Hepatocyte (in vitro differentiated cells): Measurements from ENCODE around the gene PERP. TPM values are rescaled to one million over a fixed set of nuclear protein-coding genes. Genes with fewer than 3 reads are reported as not detected.

ENCODE experiments used
- DNase-seq: peaks from one replicate; pipeline ENCODE4 v3.0.0-alpha.2; 2016; ENCODE audit warnings: low spot score
- H2AFZ ChIP-seq: fragments of 200-600 bp; sonication (generic); 2 replicates; pipeline ENCODE4 v1.6.0; 2016; ENCODE audit warnings: antibody characterized with exemption, mild to moderate bottlenecking
- H3K27ac ChIP-seq: fragments of 200-600 bp; sonication (generic); 2 replicates; pipeline ENCODE4 v1.5.1; 2016; ENCODE audit warnings: mild to moderate bottlenecking
- H3K27me3 ChIP-seq: fragments of 200-600 bp; sonication (generic); 2 replicates; pipeline ENCODE4 v1.6.1; 2016
- H3K36me3 ChIP-seq: fragments of 200-600 bp; sonication (generic); replicated peaks from 2 replicates; pipeline ENCODE4 v1.5.1; 2016; ENCODE audit warnings: low read depth; ENCODE audit not compliant: insufficient read depth
- H3K4me1 ChIP-seq: fragments of 200-600 bp; sonication (generic); 2 replicates; pipeline ENCODE4 v1.5.1; 2016; ENCODE audit warnings: mild to moderate bottlenecking, moderate library complexity; ENCODE audit not compliant: insufficient read depth
- H3K4me2 ChIP-seq: fragments of 200-600 bp; sonication (generic); 2 replicates; pipeline ENCODE4 v1.6.0; 2016
- H3K4me3 ChIP-seq: fragments of 200-600 bp; sonication (generic); 2 replicates; pipeline ENCODE4 v1.5.1; 2016; ENCODE audit warnings: mild to moderate bottlenecking
- H3K79me2 ChIP-seq: fragments of 200-600 bp; sonication (generic); 2 replicates; pipeline ENCODE4 v1.6.0; 2017; ENCODE audit warnings: mild to moderate bottlenecking
- H3K9me2 ChIP-seq: fragments of 200-600 bp; sonication (generic); replicated peaks from 2 replicates; pipeline ENCODE4 v1.6.0; 2017; ENCODE audit warnings: mild to moderate bottlenecking; ENCODE audit not compliant: insufficient read depth
- H3K9me3 ChIP-seq: fragments of 200-600 bp; sonication (generic); 2 replicates; pipeline ENCODE4 v1.5.1; 2016; ENCODE audit warnings: low read depth, mild to moderate bottlenecking
- H4K20me1 ChIP-seq: fragments of 200-600 bp; sonication (generic); 2 replicates; pipeline ENCODE4 v1.6.0; 2016; ENCODE audit warnings: mild to moderate bottlenecking; ENCODE audit not compliant: insufficient read depth, poor library complexity, severe bottlenecking
- EZH2 ChIP-seq: fragments of 200-600 bp; sonication (generic); IDR thresholded peaks from 2 replicates; pipeline ENCODE4 v1.6.1; 2016; ENCODE audit warnings: antibody characterized with exemption, mild to moderate bottlenecking, borderline replicate concordance
- EZH2phosphoT487 ChIP-seq: fragments of 200-600 bp; sonication (generic); IDR thresholded peaks from one replicate; pipeline ENCODE4 v1.6.1; 2018; ENCODE audit warnings: antibody characterized with exemption, mild to moderate bottlenecking, low read depth, moderate library complexity; ENCODE audit not compliant: unreplicated experiment, severe bottlenecking
- WGBS: methylation state at CpG from one replicate; pipeline ENCODE4 v1.1.6; 2016; ENCODE audit warnings: low lambda C conversion rate; ENCODE audit errors: missing lambda C conversion rate; 5-methylcytosine and 5-hydroxymethylcytosine counted together
- polyA plus RNA-seq: library from polyadenylated mRNA; unstranded; fragments of >200 nt; fragmentation: Nextera tagmentation; extraction: Ambion mirVana; gene quantifications from 2 replicates; pipeline ENCODE4 v1.2.1, GENCODE V29; 2016
- total RNA-seq: library from RNA; depleted of rRNA; stranded (reverse); fragments of >200 nt; gene quantifications from 2 replicates; pipeline ENCODE4 v1.2.3, GENCODE V29; 2014
- TF ChIP-seq, protein P1 (sequence below): fragments of 200-600 bp; sonication (generic); IDR thresholded peaks from 2 replicates; pipeline ENCODE4 v1.5.1; 2016; ENCODE audit warnings: antibody characterized with exemption, mild to moderate bottlenecking; ENCODE audit not compliant: poor library complexity

PERP gene
- total and polyA plus RNA-seq, 2 experiments from 2014 or later, result 85.2 to 104 TPM

DNA sequence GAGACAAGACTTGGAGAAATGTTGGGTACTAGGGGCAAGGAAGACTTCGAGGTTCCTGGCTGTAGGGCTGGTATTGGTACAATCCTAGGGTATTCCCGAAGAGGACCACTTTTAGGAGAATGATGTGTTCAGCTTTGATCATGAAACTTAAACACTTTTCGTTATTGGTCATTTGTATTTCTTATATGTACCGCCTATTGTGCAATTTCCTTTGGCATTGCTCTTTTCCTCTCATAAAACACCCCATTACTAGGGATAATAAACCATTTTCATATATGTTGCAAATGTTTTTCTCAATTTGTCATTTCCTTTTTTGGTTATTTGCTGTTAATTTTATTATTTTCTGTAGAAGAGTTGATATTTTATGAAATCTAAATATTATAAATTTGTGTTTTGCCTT is 35.6 kb upstream of the PERP start:
- Histone ChIP-seq H2AFZ (no peak overlapping the region), H3K4me2 (no peak overlapping the region), H3K9me3 (no peaks in the 10 kb centered on the region), H4K20me1 (no peaks in the 10 kb centered on the region), H3K4me1 (no peaks in the 10 kb centered on the region), H3K4me3 (no peak overlapping the region), H3K27ac (no peak overlapping the region), H3K79me2 (no peaks in the 10 kb centered on the region), H3K36me3 (no peaks in the 10 kb centered on the region), H3K27me3 (no peaks in the 10 kb centered on the region), H3K9me2 (no peaks in the 10 kb centered on the region)
- WGBS, result 87% methylated on average over 4 of the region's 4 CpGs
- TF ChIP-seq, protein P1, sequence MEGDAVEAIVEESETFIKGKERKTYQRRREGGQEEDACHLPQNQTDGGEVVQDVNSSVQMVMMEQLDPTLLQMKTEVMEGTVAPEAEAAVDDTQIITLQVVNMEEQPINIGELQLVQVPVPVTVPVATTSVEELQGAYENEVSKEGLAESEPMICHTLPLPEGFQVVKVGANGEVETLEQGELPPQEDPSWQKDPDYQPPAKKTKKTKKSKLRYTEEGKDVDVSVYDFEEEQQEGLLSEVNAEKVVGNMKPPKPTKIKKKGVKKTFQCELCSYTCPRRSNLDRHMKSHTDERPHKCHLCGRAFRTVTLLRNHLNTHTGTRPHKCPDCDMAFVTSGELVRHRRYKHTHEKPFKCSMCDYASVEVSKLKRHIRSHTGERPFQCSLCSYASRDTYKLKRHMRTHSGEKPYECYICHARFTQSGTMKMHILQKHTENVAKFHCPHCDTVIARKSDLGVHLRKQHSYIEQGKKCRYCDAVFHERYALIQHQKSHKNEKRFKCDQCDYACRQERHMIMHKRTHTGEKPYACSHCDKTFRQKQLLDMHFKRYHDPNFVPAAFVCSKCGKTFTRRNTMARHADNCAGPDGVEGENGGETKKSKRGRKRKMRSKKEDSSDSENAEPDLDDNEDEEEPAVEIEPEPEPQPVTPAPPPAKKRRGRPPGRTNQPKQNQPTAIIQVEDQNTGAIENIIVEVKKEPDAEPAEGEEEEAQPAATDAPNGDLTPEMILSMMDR, result no peak
- no peak for TF ChIP-seq EZH2phosphoT487
- TF ChIP-seq EZH2, result no peak
- DNase-seq, result no peak

DNA sequence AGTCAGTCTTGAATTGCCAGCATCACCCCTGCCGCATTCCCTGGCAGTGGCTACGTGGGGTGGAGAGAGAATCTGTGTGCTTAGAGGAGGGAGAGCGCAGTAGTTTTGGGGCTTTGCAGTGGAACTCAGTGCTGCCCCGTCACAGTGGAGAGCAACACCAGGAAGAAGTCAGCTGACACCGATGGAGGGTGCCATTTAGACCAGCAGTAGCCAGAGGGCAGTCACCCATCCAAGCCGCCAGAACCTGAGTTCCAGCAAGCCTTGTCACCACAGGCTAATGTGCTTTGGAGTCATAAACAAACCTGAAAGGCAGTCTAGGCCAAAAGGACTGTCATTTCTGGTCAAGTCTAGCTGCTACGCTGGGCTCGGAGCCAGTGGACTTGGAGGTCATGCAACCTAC is 22.0 kb upstream of the PERP start:
- Histone ChIP-seq H3K9me3 (no peaks in the 10 kb centered on the region), H3K27ac (no peak overlapping the region), H3K4me2 (no peak overlapping the region), H3K4me3 (no peak overlapping the region), H3K27me3 (no peaks in the 10 kb centered on the region), H4K20me1 (no peaks in the 10 kb centered on the region), H2AFZ (no peak overlapping the region), H3K79me2 (no peaks in the 10 kb centered on the region), H3K9me2 (no peaks in the 10 kb centered on the region), H3K36me3 (no peaks in the 10 kb centered on the region), H3K4me1 (no peaks in the 10 kb centered on the region)
- no peak for DNase-seq
- WGBS, result 85% methylated on average over 8 of the region's 8 CpGs
- TF ChIP-seq, protein P1, result no peak
- no peak for TF ChIP-seq EZH2phosphoT487
- TF ChIP-seq EZH2, result no peak

DNA sequence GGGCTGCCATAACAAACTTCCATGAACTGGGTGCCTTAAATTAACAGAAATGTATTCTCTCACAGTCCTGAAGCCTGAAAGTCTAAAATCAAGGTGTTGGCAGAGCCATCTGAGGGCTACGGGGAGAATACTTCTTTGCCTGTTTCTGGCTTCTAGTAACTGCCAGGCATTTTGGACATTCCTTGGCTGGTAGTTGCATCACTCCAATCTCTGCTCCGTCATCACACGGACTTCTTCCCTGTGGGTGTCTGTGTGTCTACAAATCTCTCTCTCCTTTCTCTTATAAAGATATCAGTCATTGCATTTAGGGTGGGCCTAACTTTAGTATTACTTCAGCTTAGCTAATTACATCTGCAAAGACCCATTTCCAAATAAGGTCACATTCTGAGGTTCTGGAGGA is 20.9 kb upstream of the PERP start:
- Histone ChIP-seq H3K79me2 (no peaks in the 10 kb centered on the region), H2AFZ (no peak overlapping the region), H3K4me1 (no peaks in the 10 kb centered on the region), H3K36me3 (no peaks in the 10 kb centered on the region), H3K4me2 (no peak overlapping the region), H3K4me3 (no peak overlapping the region), H4K20me1 (no peaks in the 10 kb centered on the region), H3K27ac (no peak overlapping the region), H3K9me3 (no peaks in the 10 kb centered on the region), H3K9me2 (no peaks in the 10 kb centered on the region), H3K27me3 (no peaks in the 10 kb centered on the region)
- DNase-seq, result no peak
- 80% methylated on average over 3 of the region's 3 CpGs for WGBS
- TF ChIP-seq EZH2phosphoT487, result no peak
- TF ChIP-seq EZH2, result no peak
- TF ChIP-seq, protein P1, result no peak

DNA sequence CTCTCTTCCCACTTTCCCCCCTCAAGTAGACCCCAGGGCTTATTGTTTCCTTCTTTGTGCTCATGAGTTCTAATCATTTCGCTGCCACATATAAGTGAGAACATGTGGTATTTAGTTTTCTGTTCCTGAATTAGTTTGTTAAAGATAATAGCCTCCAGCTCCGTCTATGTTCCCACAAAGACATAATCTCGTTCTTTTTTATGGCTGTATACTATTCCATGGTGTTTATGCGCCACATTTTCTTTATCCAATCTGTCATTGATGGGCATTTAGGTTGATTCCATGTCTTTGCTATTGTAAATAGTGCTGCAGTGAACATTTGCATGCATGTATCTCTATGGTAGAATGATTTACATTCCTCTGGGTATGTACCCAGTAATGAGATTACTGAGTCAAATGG is 16.9 kb upstream of the PERP start:
- H3K4me1 ChIP-seq, result no peaks in the 10 kb centered on the region
- H3K9me3 ChIP-seq, result no peaks in the 10 kb centered on the region
- no peak overlapping the region for H3K4me3 ChIP-seq
- no peaks in the 10 kb centered on the region for H3K79me2 ChIP-seq
- H3K36me3 ChIP-seq, result no peaks in the 10 kb centered on the region
- H3K9me2 ChIP-seq, result no peaks in the 10 kb centered on the region
- DNase-seq, result no peak
- WGBS, result 81% methylated on average over 4 of the region's 4 CpGs
- H3K27me3 ChIP-seq, result no peaks in the 10 kb centered on the region
- TF ChIP-seq EZH2, result no peak
- TF ChIP-seq, protein P1, result no peak
- H3K4me2 ChIP-seq, result no peak overlapping the region
- H3K27ac ChIP-seq, result no peak overlapping the region
- H2AFZ ChIP-seq, result no peak overlapping the region
- H4K20me1 ChIP-seq, result no peaks in the 10 kb centered on the region
